ENCODE results near the gene NOX4. TPM values are rescaled to one million over a fixed set of nuclear protein-coding genes. Genes with fewer than 3 reads are reported as not detected.

Gene NOX4
- total and polyA plus RNA-seq, 2 donors (not counting 1 experiment from before 2014, with no cell fraction given): not detected

GRCh38 chr11:89535221-89535620 is 44.0 kb upstream of the NOX4 start:
- Histone ChIP-seq H3K27ac (ENCODE audit: low read length in 2 of 2) (no peak overlapping the region), H3K4me2 (replicated peaks; ENCODE audit: low read depth, low read length, poor library complexity, severe bottlenecking) (no peak overlapping the region), H3K4me3 (ENCODE audit: control extremely low read depth in 1 of 5, extremely low read depth in 1 of 5, insufficient read depth in 1 of 5, low read depth in 2 of 5, low read length in 4 of 5) (no peak overlapping the region), H3K27me3 (replicated peaks in 1 of 4; ENCODE audit: control extremely low read depth in 1 of 4, control insufficient read depth in 3 of 4, insufficient read depth in 4 of 4, low read length in 3 of 4) (no peaks in the 10 kb centered on the region), H2AFZ (ENCODE audit: insufficient read depth, low read depth, low read length, poor library complexity, severe bottlenecking) (no peak overlapping the region), H3K79me2 (ENCODE audit: control insufficient read depth, insufficient read depth, low read length) (no peaks in the 10 kb centered on the region), H3K9ac (ENCODE audit: low read length) (no peak overlapping the region), H3K4me1 (ENCODE audit: control insufficient read depth in 2 of 2, insufficient read depth in 2 of 2, low read length in 2 of 2) (no peaks in the 10 kb centered on the region), H3K36me3 (replicated peaks in 1 of 2; ENCODE audit: control extremely low read depth in 1 of 2, control insufficient read depth in 1 of 2, extremely low read depth in 1 of 2, insufficient read depth in 2 of 2, low read length in 1 of 2) (no peaks in the 10 kb centered on the region), H3K9me3 (ENCODE audit: control extremely low read depth in 1 of 3, control insufficient read depth in 2 of 3, insufficient read depth in 1 of 3, low read length in 2 of 3) (peaks cover 0 to 4% (median 0%) of the 10 kb centered on the region in 3 donors), H4K20me1 (ENCODE audit: control insufficient read depth, insufficient read depth, low read length, poor library complexity, severe bottlenecking) (no peaks in the 10 kb centered on the region)
- no peaks in the 10 kb centered on the region for H3K27me3 Mint-ChIP-seq
- DNase-seq: no peak
- H3K4me1 Mint-ChIP-seq: no peaks in the 10 kb centered on the region
- ChIA-PET CTCF (no interaction called here), POLR2A (no interaction called here)
- no peak overlapping the region for H3K4me3 Mint-ChIP-seq
- intact Hi-C loops (cut with micrococcal nuclease): no loop called here
- WGBS (ENCODE audit: insufficient coverage): 100% methylated on average over 4 of the region's 4 CpGs
- no peak for ATAC-seq (ENCODE audit: low read depth)
- H3K27ac Mint-ChIP-seq: no peak overlapping the region
- no peaks in the 10 kb centered on the region for H3K9me3 Mint-ChIP-seq (ENCODE audit: insufficient read depth)
- TF ChIP-seq EZH2 (IDR thresholded peaks at IDR 0.05; ENCODE audit: borderline replicate concordance, insufficient read depth, low read depth, low read length, poor library complexity, severe bottlenecking) (no peak), CTCF (IDR thresholded peaks at IDR 0.05) (no peak)

GRCh38 chr11:89529626-89530380 is 38.6 kb upstream of the NOX4 start:
- WGBS (ENCODE audit: insufficient coverage): no CpG with 5 or more reads among the region's 2 CpGs
- H3K4me2 ChIP-seq (replicated peaks; ENCODE audit: low read depth, low read length, poor library complexity, severe bottlenecking): no peak overlapping the region
- H4K20me1 ChIP-seq (ENCODE audit: control insufficient read depth, insufficient read depth, low read length, poor library complexity, severe bottlenecking): no peaks in the 10 kb centered on the region
- Mint-ChIP-seq H3K9me3 (ENCODE audit: insufficient read depth) (no peaks in the 10 kb centered on the region), H3K4me3 (no peak overlapping the region), H3K27me3 (no peaks in the 10 kb centered on the region), H3K4me1 (no peaks in the 10 kb centered on the region), H3K27ac (no peak overlapping the region)
- no peak overlapping the region for H3K4me3 ChIP-seq (ENCODE audit: control extremely low read depth in 1 of 5, extremely low read depth in 1 of 5, insufficient read depth in 1 of 5, low read depth in 2 of 5, low read length in 4 of 5)
- POLR2A ChIA-PET: no interaction called here
- intact Hi-C loops (cut with micrococcal nuclease): no loop called here
- TF ChIP-seq CTCF (IDR thresholded peaks at IDR 0.05) (no peak), EZH2 (IDR thresholded peaks at IDR 0.05; ENCODE audit: borderline replicate concordance, insufficient read depth, low read depth, low read length, poor library complexity, severe bottlenecking) (no peak)
- ATAC-seq (ENCODE audit: low read depth) (no peak), DNase-seq (no peak)
- H2AFZ ChIP-seq (ENCODE audit: insufficient read depth, low read depth, low read length, poor library complexity, severe bottlenecking): no peak overlapping the region
- H3K9ac ChIP-seq (ENCODE audit: low read length): no peak overlapping the region
- no peaks in the 10 kb centered on the region for H3K79me2 ChIP-seq (ENCODE audit: control insufficient read depth, insufficient read depth, low read length)
- peaks cover 0 to 7% (median 0%) of the 10 kb centered on the region in 3 donors for H3K9me3 ChIP-seq (ENCODE audit: control extremely low read depth in 1 of 3, control insufficient read depth in 2 of 3, insufficient read depth in 1 of 3, low read length in 2 of 3)
- H3K27ac ChIP-seq (ENCODE audit: low read length in 2 of 2): no peak overlapping the region
- CTCF ChIA-PET: no interaction called here
- no peaks in the 10 kb centered on the region for H3K4me1 ChIP-seq (ENCODE audit: control insufficient read depth in 2 of 2, insufficient read depth in 2 of 2, low read length in 2 of 2)
- no peaks in the 10 kb centered on the region for H3K27me3 ChIP-seq (replicated peaks in 1 of 4; ENCODE audit: control extremely low read depth in 1 of 4, control insufficient read depth in 3 of 4, insufficient read depth in 4 of 4, low read length in 3 of 4)
- H3K36me3 ChIP-seq (replicated peaks in 1 of 2; ENCODE audit: control extremely low read depth in 1 of 2, control insufficient read depth in 1 of 2, extremely low read depth in 1 of 2, insufficient read depth in 2 of 2, low read length in 1 of 2): no peaks in the 10 kb centered on the region
